GM23338 (cell line): ENCODE measurements around the gene WDR37. TPM values are rescaled to one million over a fixed set of nuclear protein-coding genes. Genes with fewer than 3 reads are reported as not detected.
"Not testable (repeated sequence)": the region's sequence is repeated elsewhere in the genome, so short reads cannot be mapped to it uniquely, and the experiment has no call there.

Experiments
- ATAC-seq: fragments of 200-7000 bp; cut with Tn5 transposase; 3 replicates; pipeline ENCODE4 v1.9.1; 2020
- DNase-seq: peaks from one replicate; pipeline ENCODE4 v3.0.0-alpha.2; 2015; ENCODE audit warnings: low spot score
- H2AFZ ChIP-seq: fragments of 200-600 bp; sonication (generic); 2 replicates; pipeline ENCODE4 v1.8.0; 2016; ENCODE audit warnings: antibody characterized with exemption, mild to moderate bottlenecking, moderate library complexity
- H3F3A ChIP-seq: fragments of 200-600 bp; sonication (generic); replicated peaks from 2 replicates; pipeline ENCODE4 v1.8.0; 2017; ENCODE audit warnings: antibody characterized with exemption, mixed run types, low read depth
- H3K27ac ChIP-seq: fragments of 200-600 bp; sonication (generic); 2 replicates; pipeline ENCODE4 v1.6.1; 2016; ENCODE audit warnings: low read depth
- H3K27me3 ChIP-seq: fragments of 200-600 bp; sonication (generic); 2 replicates; pipeline ENCODE4 v1.8.0; 2016; ENCODE audit warnings: mild to moderate bottlenecking, mixed run types, moderate library complexity; ENCODE audit not compliant: insufficient read depth
- H3K36me3 ChIP-seq: fragments of 200-600 bp; sonication (generic); 2 replicates; pipeline ENCODE4 v1.8.0; 2016; ENCODE audit warnings: mild to moderate bottlenecking; ENCODE audit not compliant: insufficient read depth
- H3K4me1 ChIP-seq: fragments of 200-600 bp; sonication (generic); 2 replicates; pipeline ENCODE4 v1.8.0; 2016; ENCODE audit warnings: mild to moderate bottlenecking, moderate library complexity; ENCODE audit not compliant: insufficient read depth
- H3K4me2 ChIP-seq: fragments of 200-600 bp; sonication (generic); 2 replicates; pipeline ENCODE4 v1.7.1; 2017; ENCODE audit warnings: mixed run types
- H3K4me3 ChIP-seq: fragments of 200-600 bp; sonication (generic); 2 replicates; pipeline ENCODE4 v1.6.1; 2016; ENCODE audit warnings: mixed run types
- H3K79me2 ChIP-seq: fragments of 200-600 bp; sonication (generic); replicated peaks from 2 replicates; pipeline ENCODE4 v1.8.0; 2017; ENCODE audit warnings: mild to moderate bottlenecking; ENCODE audit not compliant: insufficient read depth
- H3K9me2 ChIP-seq: fragments of 200-600 bp; sonication (generic); 2 replicates; pipeline ENCODE4 v1.8.0; 2017; ENCODE audit not compliant: insufficient read depth
- H4K20me1 ChIP-seq: fragments of 200-600 bp; sonication (generic); replicated peaks from 2 replicates; pipeline ENCODE4 v1.8.0; 2017; ENCODE audit warnings: mild to moderate bottlenecking; ENCODE audit not compliant: insufficient read depth
- H3K27ac Mint-ChIP-seq: 2 replicates; pipeline ENCODE4 v1.8.0; 2020; ENCODE audit warnings: inconsistent platforms, mild to moderate bottlenecking, moderate library complexity, mixed read lengths
- H3K27me3 Mint-ChIP-seq: 3 replicates; pipeline ENCODE4 v1.8.0; 2022; ENCODE audit warnings: low read depth, mild to moderate bottlenecking, moderate library complexity, mixed read lengths, inconsistent platforms; ENCODE audit not compliant: insufficient read depth, poor library complexity
- H3K36me3 Mint-ChIP-seq: 3 replicates; pipeline ENCODE4 v1.8.0; 2021; ENCODE audit warnings: low read depth, mild to moderate bottlenecking, inconsistent platforms, moderate library complexity, mixed read lengths
- H3K4me1 Mint-ChIP-seq: 3 replicates; pipeline ENCODE4 v1.8.0; 2020; ENCODE audit warnings: mild to moderate bottlenecking, inconsistent platforms, mixed read lengths
- H3K4me3 Mint-ChIP-seq: 3 replicates; pipeline ENCODE4 v1.8.0; 2021; ENCODE audit warnings: moderate library complexity, mild to moderate bottlenecking, inconsistent platforms, mixed read lengths
- H3K9me3 Mint-ChIP-seq: 3 replicates; pipeline ENCODE4 v1.8.0; 2020; ENCODE audit warnings: moderate library complexity, mild to moderate bottlenecking, inconsistent platforms, mixed read lengths
- CREB1 ChIP-seq: fragments of 250-450 bp; sonication (Bioruptor Pico); IDR thresholded peaks from 2 replicates; pipeline ENCODE4 v1.5.0; 2020; ENCODE audit warnings: low read depth, mild to moderate bottlenecking, moderate library complexity
- CTCF ChIP-seq, 2 experiments: fragments of 200-600 bp in 1 of 2; sonication (generic) in 1 of 2; conservative IDR thresholded peaks; 2 replicates each; pipeline versions ENCODE4 v1.5.1 to v1.6.1; 2016 to 2017; ENCODE audit warnings: antibody characterized with exemption in 2 of 2, low read depth in 2 of 2, mild to moderate bottlenecking in 2 of 2, moderate library complexity in 1 of 2
- EZH2 ChIP-seq: fragments of 200-600 bp; sonication (generic); IDR thresholded peaks from one replicate; pipeline ENCODE4 v1.8.0; 2017; ENCODE audit warnings: antibody characterized with exemption, mild to moderate bottlenecking, low read depth; ENCODE audit not compliant: unreplicated experiment
- JUNB ChIP-seq: IDR thresholded peaks from one replicate; pipeline ENCODE4 v1.6.1; 2016; ENCODE audit warnings: antibody characterized with exemption; ENCODE audit not compliant: unreplicated experiment
- POLR2AphosphoS5 ChIP-seq: IDR thresholded peaks from 2 replicates; pipeline ENCODE4 v1.6.1; 2016; ENCODE audit warnings: antibody characterized with exemption, low read depth
- ZNF114 ChIP-seq: fragments of 250-450 bp; sonication (Bioruptor Pico); IDR thresholded peaks from 2 replicates; pipeline ENCODE4 v1.5.0; 2020; ENCODE audit warnings: mild to moderate bottlenecking, moderate library complexity
- ZNF331 ChIP-seq: fragments of 250-450 bp; sonication (Bioruptor Pico); IDR thresholded peaks from 2 replicates; pipeline ENCODE4 v1.5.0; 2020; ENCODE audit warnings: low read depth, mild to moderate bottlenecking, moderate library complexity
- polyA plus RNA-seq: library from polyadenylated mRNA; unstranded; fragments of >200 nt; fragmentation: Nextera tagmentation; extraction: Ambion mirVana; gene quantifications from 2 replicates; pipeline ENCODE4 v1.2.1, GENCODE V29; 2016
- total RNA-seq: library from RNA; depleted of rRNA; stranded (reverse); fragments of >200 nt; shearing (Covaris generic); gene quantifications from 2 replicates; pipeline ENCODE4 v1.2.3, GENCODE V29; 2014
- TF ChIP-seq, protein P1 (sequence below): IDR thresholded peaks from 2 replicates; pipeline ENCODE4 v1.6.1; 2016; ENCODE audit warnings: antibody characterized with exemption
- TF ChIP-seq, protein P2 (sequence below): IDR thresholded peaks from one replicate; pipeline ENCODE4 v1.6.1; 2018; ENCODE audit warnings: antibody characterized with exemption; ENCODE audit not compliant: unreplicated experiment

WDR37 gene
- total and polyA plus RNA-seq, 2 experiments from 2014 or later, result 6.0 to 10.2 TPM

DNA sequence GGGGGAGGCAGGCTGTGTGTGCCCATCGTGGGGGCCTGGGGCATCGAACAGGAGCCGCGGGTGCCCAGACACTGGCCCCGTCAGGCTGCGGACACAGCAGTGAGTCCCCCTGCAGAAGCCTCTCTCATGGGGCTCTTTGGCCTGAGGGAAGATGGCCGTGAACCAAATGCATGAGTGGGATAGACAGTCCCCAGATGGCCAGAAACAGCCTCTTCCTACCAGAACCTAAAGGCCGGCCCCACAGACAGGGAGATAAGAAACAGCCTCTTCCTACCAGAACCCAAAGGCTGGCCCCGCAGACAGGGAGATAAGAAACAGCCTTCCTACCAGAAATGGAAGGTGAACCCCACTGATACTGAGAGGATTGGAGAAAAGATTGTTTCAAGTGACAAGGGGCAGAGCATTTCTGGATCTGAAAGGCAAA is 47.1 kb upstream of the WDR37 start (continued):
- TF ChIP-seq, protein P1, sequence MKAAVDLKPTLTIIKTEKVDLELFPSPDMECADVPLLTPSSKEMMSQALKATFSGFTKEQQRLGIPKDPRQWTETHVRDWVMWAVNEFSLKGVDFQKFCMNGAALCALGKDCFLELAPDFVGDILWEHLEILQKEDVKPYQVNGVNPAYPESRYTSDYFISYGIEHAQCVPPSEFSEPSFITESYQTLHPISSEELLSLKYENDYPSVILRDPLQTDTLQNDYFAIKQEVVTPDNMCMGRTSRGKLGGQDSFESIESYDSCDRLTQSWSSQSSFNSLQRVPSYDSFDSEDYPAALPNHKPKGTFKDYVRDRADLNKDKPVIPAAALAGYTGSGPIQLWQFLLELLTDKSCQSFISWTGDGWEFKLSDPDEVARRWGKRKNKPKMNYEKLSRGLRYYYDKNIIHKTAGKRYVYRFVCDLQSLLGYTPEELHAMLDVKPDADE, result no peak
- TF ChIP-seq CTCF (conservative IDR thresholded peaks at IDR 0.05; ENCODE audit: low read depth in 2 of 2), result no peak
- TF ChIP-seq ZNF114 (CRISPR knock-in tag), result no peak
- TF ChIP-seq, protein P2, sequence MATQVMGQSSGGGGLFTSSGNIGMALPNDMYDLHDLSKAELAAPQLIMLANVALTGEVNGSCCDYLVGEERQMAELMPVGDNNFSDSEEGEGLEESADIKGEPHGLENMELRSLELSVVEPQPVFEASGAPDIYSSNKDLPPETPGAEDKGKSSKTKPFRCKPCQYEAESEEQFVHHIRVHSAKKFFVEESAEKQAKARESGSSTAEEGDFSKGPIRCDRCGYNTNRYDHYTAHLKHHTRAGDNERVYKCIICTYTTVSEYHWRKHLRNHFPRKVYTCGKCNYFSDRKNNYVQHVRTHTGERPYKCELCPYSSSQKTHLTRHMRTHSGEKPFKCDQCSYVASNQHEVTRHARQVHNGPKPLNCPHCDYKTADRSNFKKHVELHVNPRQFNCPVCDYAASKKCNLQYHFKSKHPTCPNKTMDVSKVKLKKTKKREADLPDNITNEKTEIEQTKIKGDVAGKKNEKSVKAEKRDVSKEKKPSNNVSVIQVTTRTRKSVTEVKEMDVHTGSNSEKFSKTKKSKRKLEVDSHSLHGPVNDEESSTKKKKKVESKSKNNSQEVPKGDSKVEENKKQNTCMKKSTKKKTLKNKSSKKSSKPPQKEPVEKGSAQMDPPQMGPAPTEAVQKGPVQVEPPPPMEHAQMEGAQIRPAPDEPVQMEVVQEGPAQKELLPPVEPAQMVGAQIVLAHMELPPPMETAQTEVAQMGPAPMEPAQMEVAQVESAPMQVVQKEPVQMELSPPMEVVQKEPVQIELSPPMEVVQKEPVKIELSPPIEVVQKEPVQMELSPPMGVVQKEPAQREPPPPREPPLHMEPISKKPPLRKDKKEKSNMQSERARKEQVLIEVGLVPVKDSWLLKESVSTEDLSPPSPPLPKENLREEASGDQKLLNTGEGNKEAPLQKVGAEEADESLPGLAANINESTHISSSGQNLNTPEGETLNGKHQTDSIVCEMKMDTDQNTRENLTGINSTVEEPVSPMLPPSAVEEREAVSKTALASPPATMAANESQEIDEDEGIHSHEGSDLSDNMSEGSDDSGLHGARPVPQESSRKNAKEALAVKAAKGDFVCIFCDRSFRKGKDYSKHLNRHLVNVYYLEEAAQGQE, result no peak
- TF ChIP-seq CREB1, result no peak
- no peak for TF ChIP-seq EZH2
- no peak for TF ChIP-seq JUNB
- no peak for TF ChIP-seq ZNF331 (CRISPR knock-in tag)
- TF ChIP-seq POLR2AphosphoS5, result no peak

- peaks cover 16% of the 10 kb centered on the region for H3K79me2 ChIP-seq
- H4K20me1 ChIP-seq, result peaks cover 17% of the 10 kb centered on the region
- not testable (repeated sequence) for H3F3A ChIP-seq, H3K4me1 Mint-ChIP-seq, H3K4me3 ChIP-seq, H3K4me2 ChIP-seq, H3K9me3 Mint-ChIP-seq, H3K4me1 ChIP-seq, ATAC-seq, H2AFZ ChIP-seq, DNase-seq, H3K27ac Mint-ChIP-seq, H3K27ac ChIP-seq, H3K9me2 ChIP-seq, H3K27me3 ChIP-seq, H3K4me3 Mint-ChIP-seq
- peaks cover 75% of the 10 kb centered on the region for H3K36me3 ChIP-seq
- peaks cover 12% of the 10 kb centered on the region for H3K27me3 Mint-ChIP-seq
- H3K36me3 Mint-ChIP-seq, result peaks cover 97% of the 10 kb centered on the region
These were observed 46.2 kb upstream of the WDR37 start for GRCh38 chr10:1009947-1010346.
